Calu3 (cell line): ENCODE measurements around the gene PCARE. TPM values are rescaled to one million over a fixed set of nuclear protein-coding genes. Genes with fewer than 3 reads are reported as not detected.

Source experiments
- BruUV-seq: library from RNA; stranded (reverse); fragments of 400-500 nt; replicated peaks from 2 replicates; lab custom pipeline; 2021; lab: Mats Ljungman, UMichigan
- CTCF ChIA-PET: fragments of 300-600 bp; sonication (Branson Sonifier 250); formaldehyde crosslinking; loops from one replicate; lab custom pipeline; 2022; ENCODE audit warnings: antibody characterized with exemption; lab: Charles Lee
- DNase-seq: peaks from one replicate; pipeline ENCODE4 v3.0.0; 2022
- H3K27ac Mint-ChIP-seq: one replicate; pipeline ENCODE4 v1.8.0; 2022; ENCODE audit warnings: mixed read lengths; ENCODE audit not compliant: unreplicated experiment
- H3K27me3 Mint-ChIP-seq: one replicate; pipeline ENCODE4 v1.8.0; 2022; ENCODE audit warnings: mixed read lengths; ENCODE audit not compliant: unreplicated experiment
- H3K36me3 Mint-ChIP-seq: one replicate; pipeline ENCODE4 v1.8.0; 2022; ENCODE audit warnings: mild to moderate bottlenecking, moderate library complexity, mixed read lengths; ENCODE audit not compliant: insufficient read depth, unreplicated experiment
- H3K4me1 Mint-ChIP-seq: one replicate; pipeline ENCODE4 v1.8.0; 2022; ENCODE audit warnings: mild to moderate bottlenecking, low read depth, mixed read lengths; ENCODE audit not compliant: unreplicated experiment
- H3K4me3 Mint-ChIP-seq: one replicate; pipeline ENCODE4 v1.8.0; 2022; ENCODE audit warnings: mild to moderate bottlenecking, low read depth, moderate library complexity, mixed read lengths; ENCODE audit not compliant: unreplicated experiment
- H3K9me3 Mint-ChIP-seq: one replicate; pipeline ENCODE4 v1.8.0; 2022; ENCODE audit warnings: low read depth, mixed read lengths; ENCODE audit not compliant: unreplicated experiment
- intact Hi-C: fragments of 100-400 bp; cut with micrococcal nuclease; formaldehyde crosslinking; loops from one replicate; pipeline ENCODE4 v1.10.0; 2022; ENCODE audit not compliant: unreplicated experiment
- total RNA-seq: library from RNA; stranded (reverse); gene quantifications from 2 replicates; pipeline ENCODE4 v1.2.3, GENCODE V29; 2022
- TF ChIP-seq, protein P1 (sequence below): fragments of 200-600 bp; IDR thresholded peaks from one replicate; pipeline ENCODE4 v1.8.0; 2022; ENCODE audit warnings: antibody characterized with exemption; ENCODE audit not compliant: unreplicated experiment

PCARE gene
- total RNA-seq, 1 experiment from 2014 or later: not detected

DNA sequence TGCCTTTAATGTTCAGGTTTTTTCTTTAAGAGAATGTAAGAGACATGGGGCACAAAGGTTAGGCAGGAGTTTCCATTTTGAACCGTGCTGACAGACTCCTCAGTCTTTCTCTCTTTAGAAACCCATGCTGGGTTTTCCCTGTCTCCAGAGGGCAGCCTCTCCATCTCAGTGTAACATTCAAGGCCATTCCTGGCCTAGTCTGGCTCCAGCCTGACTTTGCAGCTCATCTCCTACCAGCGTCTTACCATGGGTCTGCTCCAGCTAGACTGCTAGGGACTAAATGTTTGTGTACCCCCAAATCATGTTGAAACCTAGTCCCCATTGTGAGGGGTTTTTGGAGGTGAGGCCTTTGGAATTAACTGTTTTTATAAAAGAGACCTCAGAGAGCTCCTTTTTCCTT, 31.1 kb upstream of the PCARE start:
- Mint-ChIP-seq H3K27ac (peak overlapping the region; percentile 100), H3K36me3 (peaks cover 16% of the 10 kb centered on the region), H3K4me3 (no peak overlapping the region), H3K27me3 (no peaks in the 10 kb centered on the region), H3K9me3 (peaks cover 4% of the 10 kb centered on the region), H3K4me1 (peaks cover 61% of the 10 kb centered on the region)
- CTCF ChIA-PET: interaction anchor here (1.9 to 3.4 kb wide), 3 partner anchors 12 to 15 kb away, joined by 4 to 20 read pairs (median 7); no protein-coding TSS in a partner anchor
- intact Hi-C loops: no loop called here
- no peak for DNase-seq
- BruUV-seq: no TSS peak
- TF ChIP-seq, protein P1, sequence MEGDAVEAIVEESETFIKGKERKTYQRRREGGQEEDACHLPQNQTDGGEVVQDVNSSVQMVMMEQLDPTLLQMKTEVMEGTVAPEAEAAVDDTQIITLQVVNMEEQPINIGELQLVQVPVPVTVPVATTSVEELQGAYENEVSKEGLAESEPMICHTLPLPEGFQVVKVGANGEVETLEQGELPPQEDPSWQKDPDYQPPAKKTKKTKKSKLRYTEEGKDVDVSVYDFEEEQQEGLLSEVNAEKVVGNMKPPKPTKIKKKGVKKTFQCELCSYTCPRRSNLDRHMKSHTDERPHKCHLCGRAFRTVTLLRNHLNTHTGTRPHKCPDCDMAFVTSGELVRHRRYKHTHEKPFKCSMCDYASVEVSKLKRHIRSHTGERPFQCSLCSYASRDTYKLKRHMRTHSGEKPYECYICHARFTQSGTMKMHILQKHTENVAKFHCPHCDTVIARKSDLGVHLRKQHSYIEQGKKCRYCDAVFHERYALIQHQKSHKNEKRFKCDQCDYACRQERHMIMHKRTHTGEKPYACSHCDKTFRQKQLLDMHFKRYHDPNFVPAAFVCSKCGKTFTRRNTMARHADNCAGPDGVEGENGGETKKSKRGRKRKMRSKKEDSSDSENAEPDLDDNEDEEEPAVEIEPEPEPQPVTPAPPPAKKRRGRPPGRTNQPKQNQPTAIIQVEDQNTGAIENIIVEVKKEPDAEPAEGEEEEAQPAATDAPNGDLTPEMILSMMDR: no peak

DNA sequence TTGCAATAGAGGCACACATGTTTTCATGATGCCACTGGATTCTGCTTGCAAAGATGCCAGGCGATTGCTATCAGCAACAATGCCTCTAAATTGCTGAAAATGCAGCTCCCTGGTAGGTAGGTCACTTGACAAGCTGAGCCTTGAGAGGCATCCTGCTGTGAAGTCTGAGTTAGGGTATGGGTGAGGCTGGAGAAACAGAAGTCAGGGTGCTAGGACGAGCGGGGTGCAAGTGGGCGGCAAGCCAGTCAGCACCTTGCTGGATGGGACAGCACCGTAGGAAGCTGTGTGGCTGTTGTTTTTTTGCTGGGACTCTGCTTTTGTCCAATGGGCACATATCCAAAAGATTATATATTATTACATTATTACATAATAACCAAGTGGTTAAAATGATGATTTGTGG, 30.4 kb upstream of the PCARE start:
- H3K27ac Mint-ChIP-seq: peak overlapping the region; percentile 100
- no peak for DNase-seq
- H3K27me3 Mint-ChIP-seq: no peaks in the 10 kb centered on the region
- peaks cover 16% of the 10 kb centered on the region for H3K36me3 Mint-ChIP-seq
- H3K4me1 Mint-ChIP-seq: peaks cover 56% of the 10 kb centered on the region
- H3K9me3 Mint-ChIP-seq: peaks cover 4% of the 10 kb centered on the region
- no TSS peak for BruUV-seq
- TF ChIP-seq, protein P1: no peak
- CTCF ChIA-PET: interaction anchor here (1.1 to 3.4 kb wide), 3 partner anchors 9 to 14 kb away, joined by 4 to 20 read pairs (median 4); no protein-coding TSS in a partner anchor
- intact Hi-C loops: no loop called here
- no peak overlapping the region for H3K4me3 Mint-ChIP-seq

DNA sequence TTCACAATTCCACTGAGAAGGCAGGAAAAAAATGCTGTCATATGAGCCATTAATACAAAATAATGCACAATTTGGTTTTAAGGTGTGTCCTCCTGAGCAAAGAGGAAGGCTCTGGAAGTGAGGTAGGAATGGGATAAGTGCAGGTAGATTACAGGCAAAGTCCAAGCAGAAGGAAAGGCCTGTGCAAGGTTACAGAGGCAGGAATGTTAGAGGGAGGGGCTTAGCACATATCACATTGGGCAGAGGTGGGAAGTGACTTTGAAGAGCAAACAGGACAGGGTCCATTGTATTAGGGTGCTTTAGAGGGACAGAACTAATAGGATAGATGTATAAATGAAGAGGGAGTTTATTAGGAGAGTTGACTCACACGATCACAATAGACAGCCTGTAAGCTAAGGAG, 26.2 kb upstream of the PCARE start:
- Mint-ChIP-seq H3K4me1 (peaks cover 35% of the 10 kb centered on the region), H3K36me3 (no peaks in the 10 kb centered on the region), H3K4me3 (no peak overlapping the region), H3K27me3 (no peaks in the 10 kb centered on the region), H3K9me3 (peaks cover 4% of the 10 kb centered on the region), H3K27ac (no peak overlapping the region)
- BruUV-seq: no TSS peak
- TF ChIP-seq, protein P1: no peak
- intact Hi-C loops: no loop called here
- no peak for DNase-seq
- CTCF ChIA-PET: no interaction called here

DNA sequence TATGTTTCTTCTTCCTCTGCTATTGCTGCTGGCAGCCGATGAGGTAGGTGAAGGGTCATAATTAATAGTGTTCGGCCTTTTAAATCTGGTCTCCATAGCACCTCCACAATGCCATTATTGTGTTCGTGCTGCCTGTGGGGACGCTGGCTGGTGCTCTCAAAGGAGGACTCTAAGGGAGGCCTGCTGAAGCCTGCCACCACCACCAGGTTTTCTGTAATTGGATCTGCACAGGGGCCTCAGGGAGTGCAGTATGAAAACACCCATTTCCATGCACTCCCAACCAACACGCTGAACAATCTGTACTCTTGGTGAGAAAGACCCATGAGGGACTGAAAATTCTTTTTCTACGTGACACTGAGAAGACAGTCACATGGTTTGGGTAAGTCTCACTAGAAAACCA, 23.2 kb upstream of the PCARE start:
- intact Hi-C loops: no loop called here
- TF ChIP-seq, protein P1: no peak
- CTCF ChIA-PET: no interaction called here
- no peaks in the 10 kb centered on the region for H3K27me3 Mint-ChIP-seq
- no TSS peak for BruUV-seq
- H3K36me3 Mint-ChIP-seq: no peaks in the 10 kb centered on the region
- DNase-seq: no peak
- no peak overlapping the region for H3K4me3 Mint-ChIP-seq
- no peak overlapping the region for H3K27ac Mint-ChIP-seq
- peaks cover 4% of the 10 kb centered on the region for H3K9me3 Mint-ChIP-seq
- H3K4me1 Mint-ChIP-seq: peaks cover 8% of the 10 kb centered on the region
